ENCODE results near the gene FAHD2B. TPM values are rescaled to one million over a fixed set of nuclear protein-coding genes. Genes with fewer than 3 reads are reported as not detected.
"Not testable (repeated sequence)": the region's sequence is repeated elsewhere in the genome, so short reads cannot be mapped to it uniquely, and the experiment has no call there.

FAHD2B gene
- polyA plus RNA-seq (2011; rRNA removed) (7.7 and 10.7 TPM in 2 replicates), polyA minus RNA-seq (2011; rRNA and poly(A)+ RNA removed) (5.5 and 7.6 TPM in 2 replicates)

- CTCF ChIA-PET = interaction anchor here (2.8 kb wide), 1 partner anchor 18 kb away, joined by 12 read pairs; the partner anchor contains the start of gene ANKRD36
- H3K36me3 ChIP-seq (ENCODE audit: control insufficient read depth, insufficient read depth, low read length); H3K27me3 ChIP-seq (ENCODE audit: control insufficient read depth, insufficient read depth, low read length); DNase-seq (ENCODE audit: low read depth); POLR2A ChIA-PET: not testable (repeated sequence)
- peak within 1 kb of the TSS; percentile 35 for H3K4me3 ChIP-seq (ENCODE audit: low read depth, low read length)
These were observed at the start of gene FAHD2B for GRCh38 chr2:97094772-97095611. Gene FAHD2B, minus strand, starts transcription at chr2:97094882. Its CDS starts 3,176 bp downstream, at chr2:97091706.

- H3K4me3 ChIP-seq (ENCODE audit: low read depth, low read length); CTCF ChIA-PET; H3K36me3 ChIP-seq (ENCODE audit: control insufficient read depth, insufficient read depth, low read length); POLR2A ChIA-PET; DNase-seq (ENCODE audit: low read depth); H3K27me3 ChIP-seq (ENCODE audit: control insufficient read depth, insufficient read depth, low read length): not testable (repeated sequence)
These were observed 49.3 kb upstream of the FAHD2B start for GRCh38 chr2:97144016-97144415.

GRCh38 chr2:97129090-97129489 is 34.4 kb upstream of the FAHD2B start:
- DNase-seq (ENCODE audit: low read depth); H3K4me3 ChIP-seq (ENCODE audit: low read depth, low read length); H3K36me3 ChIP-seq (ENCODE audit: control insufficient read depth, insufficient read depth, low read length); CTCF ChIA-PET; H3K27me3 ChIP-seq (ENCODE audit: control insufficient read depth, insufficient read depth, low read length); POLR2A ChIA-PET: not testable (repeated sequence)

GRCh38 chr2:97113882-97114255 is 19.2 kb upstream of the FAHD2B start:
- CTCF ChIA-PET = interaction anchor here (1.5 to 2.5 kb wide), 3 partner anchors 18 to 707 kb away, joined by 3 to 12 read pairs (median 4); no protein-coding TSS in a partner anchor
- H3K27me3 ChIP-seq (ENCODE audit: control insufficient read depth, insufficient read depth, low read length); H3K36me3 ChIP-seq (ENCODE audit: control insufficient read depth, insufficient read depth, low read length); POLR2A ChIA-PET; DNase-seq (ENCODE audit: low read depth): not testable (repeated sequence)
- peak overlapping the region; percentile 58 for H3K4me3 ChIP-seq (ENCODE audit: low read depth, low read length)

- H3K4me3 ChIP-seq (ENCODE audit: low read depth, low read length) = peak within 1 kb of the TSS; percentile 58
- TF ChIP-seq CTCF (IDR thresholded peaks at IDR 0.05; ENCODE audit: insufficient read depth, low read depth, low read length) = peak; percentile 49
- H3K27me3 ChIP-seq (ENCODE audit: control insufficient read depth, insufficient read depth, low read length); DNase-seq (ENCODE audit: low read depth); H3K36me3 ChIP-seq (ENCODE audit: control insufficient read depth, insufficient read depth, low read length); POLR2A ChIA-PET: not testable (repeated sequence)
- CTCF ChIA-PET = interaction anchor here (0.6 to 2.5 kb wide), 19 partner anchors 10 to 706 kb away, joined by 3 to 14 read pairs (median 4); partner anchors contain the start of genes ANKRD39 and LMAN2L
These were observed 18.6 kb upstream of the FAHD2B start, which contains the start of gene ANKRD36 for GRCh38 chr2:97113050-97113881. Gene ANKRD36, plus strand, starts transcription at chr2:97113153. Its CDS starts 587 bp downstream, at chr2:97113740.

- POLR2A ChIA-PET; DNase-seq (ENCODE audit: low read depth); H3K27me3 ChIP-seq (ENCODE audit: control insufficient read depth, insufficient read depth, low read length); H3K36me3 ChIP-seq (ENCODE audit: control insufficient read depth, insufficient read depth, low read length): not testable (repeated sequence)
- peak overlapping the region; percentile 58 for H3K4me3 ChIP-seq (ENCODE audit: low read depth, low read length)
- TF ChIP-seq CTCF (IDR thresholded peaks at IDR 0.05; ENCODE audit: insufficient read depth, low read depth, low read length) = peak; percentile 68
- CTCF ChIA-PET = interaction anchor here (0.6 to 2.5 kb wide), 22 partner anchors 9 to 706 kb away, joined by 3 to 14 read pairs (median 4); partner anchors contain the start of genes ANKRD39 and LMAN2L
These were observed 17.8 kb upstream of the FAHD2B start for GRCh38 chr2:97112320-97113049.

- POLR2A ChIA-PET; H3K27me3 ChIP-seq (ENCODE audit: control insufficient read depth, insufficient read depth, low read length); H3K36me3 ChIP-seq (ENCODE audit: control insufficient read depth, insufficient read depth, low read length); H3K4me3 ChIP-seq (ENCODE audit: low read depth, low read length); DNase-seq (ENCODE audit: low read depth): not testable (repeated sequence)
- CTCF ChIA-PET = interaction anchor here (1.7 kb wide), 1 partner anchor 99 kb away, joined by 10 read pairs; no protein-coding TSS in a partner anchor
These were observed 16.6 kb upstream of the FAHD2B start for GRCh38 chr2:97111246-97111645.

- H3K27me3 ChIP-seq (ENCODE audit: control insufficient read depth, insufficient read depth, low read length); POLR2A ChIA-PET; H3K36me3 ChIP-seq (ENCODE audit: control insufficient read depth, insufficient read depth, low read length); DNase-seq (ENCODE audit: low read depth); CTCF ChIA-PET; H3K4me3 ChIP-seq (ENCODE audit: low read depth, low read length): not testable (repeated sequence)
These were observed 12.2 kb upstream of the FAHD2B start for GRCh38 chr2:97106878-97107277.

GRCh38 chr2:97098786-97099372 is 4.2 kb upstream of the FAHD2B start:
- H3K27me3 ChIP-seq (ENCODE audit: control insufficient read depth, insufficient read depth, low read length); DNase-seq (ENCODE audit: low read depth); POLR2A ChIA-PET; H3K36me3 ChIP-seq (ENCODE audit: control insufficient read depth, insufficient read depth, low read length); H3K4me3 ChIP-seq (ENCODE audit: low read depth, low read length): not testable (repeated sequence)
- CTCF ChIA-PET = interaction anchor here (1.3 kb wide), 1 partner anchor 14 kb away, joined by 4 read pairs; the partner anchor contains the start of gene ANKRD36
